GM21825 (cell line): ENCODE data around the gene THG1L.

ENCODE experiments used
- ATAC-seq: cut with Tn5 transposase; IDR thresholded peaks from one replicate; pipeline ENCODE4 v1.9.1; 2021; ENCODE audit warnings: mild to moderate bottlenecking, moderate library complexity; ENCODE audit not compliant: unreplicated experiment

THG1L gene

GRCh38 chr5:157750320-157750719 is 19.1 kb downstream of the THG1L start:
- no peak for ATAC-seq

DNA sequence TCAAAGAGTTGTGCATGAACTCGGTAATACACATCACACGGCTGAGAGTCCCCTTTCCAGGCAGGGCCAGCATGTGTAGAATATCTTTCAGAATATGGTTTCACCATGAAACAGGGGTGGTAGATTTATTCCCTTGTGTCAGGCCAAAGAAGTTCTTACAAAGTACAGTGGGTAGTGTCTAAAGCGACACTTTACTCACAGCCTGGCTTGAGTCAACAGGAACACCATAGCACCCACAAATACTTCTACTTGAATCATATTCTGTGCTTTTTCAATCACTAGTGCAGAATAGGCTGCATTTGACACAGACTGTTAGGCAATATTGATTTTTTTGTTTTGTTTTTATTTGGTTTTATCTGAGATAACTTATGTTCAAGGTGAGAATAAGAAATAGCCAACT is 24.9 kb downstream of the THG1L start:
- no peak for ATAC-seq

- no peak for ATAC-seq
Observed at GRCh38 chr5:157758706-157759105, 27.5 kb downstream of the THG1L start.

DNA sequence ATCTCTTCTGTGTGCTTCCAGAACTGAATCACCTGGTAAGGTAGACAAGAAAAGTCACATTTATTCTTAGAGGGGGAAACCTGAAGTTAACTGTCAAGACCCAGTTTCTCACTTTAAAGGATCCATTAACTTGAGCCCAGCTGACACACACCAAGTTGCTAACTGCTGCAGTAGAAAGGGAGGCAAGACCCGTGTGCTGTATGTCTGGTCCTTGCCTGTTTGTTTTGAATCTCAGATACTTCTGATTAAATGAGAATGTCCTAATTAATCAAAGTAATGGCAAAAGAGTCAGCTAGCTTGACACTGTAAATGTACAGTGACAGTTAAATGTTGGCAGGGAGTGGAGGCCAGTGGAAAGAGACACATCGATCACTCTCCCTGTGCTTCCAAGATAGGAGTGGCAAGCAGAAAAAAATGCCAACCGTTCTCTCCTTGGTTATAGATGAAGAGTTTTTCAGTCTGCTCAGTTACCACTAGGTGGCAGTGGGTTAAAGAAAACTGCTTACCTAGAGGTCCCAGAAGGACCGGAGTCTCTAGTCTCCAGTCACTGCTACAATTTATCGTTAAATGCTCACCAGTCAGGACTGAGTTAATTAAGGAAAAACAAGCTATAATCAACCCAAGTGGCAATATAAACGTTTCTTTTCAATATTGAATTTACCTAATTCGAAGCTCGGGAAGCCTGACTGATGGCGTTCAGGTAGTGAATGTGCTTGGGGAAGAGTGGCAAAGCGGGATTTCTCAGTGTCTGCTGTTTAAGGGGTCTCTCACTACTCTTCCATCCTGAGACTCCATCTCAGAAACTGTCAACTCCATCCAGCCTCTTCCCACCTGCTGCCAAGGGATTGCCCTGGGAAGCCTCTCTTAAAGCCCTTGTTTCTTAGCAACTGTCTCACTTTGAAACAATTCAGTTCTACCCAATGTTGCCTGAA is 30.7 kb downstream of the THG1L start:
- ATAC-seq: peak; percentile 67

DNA sequence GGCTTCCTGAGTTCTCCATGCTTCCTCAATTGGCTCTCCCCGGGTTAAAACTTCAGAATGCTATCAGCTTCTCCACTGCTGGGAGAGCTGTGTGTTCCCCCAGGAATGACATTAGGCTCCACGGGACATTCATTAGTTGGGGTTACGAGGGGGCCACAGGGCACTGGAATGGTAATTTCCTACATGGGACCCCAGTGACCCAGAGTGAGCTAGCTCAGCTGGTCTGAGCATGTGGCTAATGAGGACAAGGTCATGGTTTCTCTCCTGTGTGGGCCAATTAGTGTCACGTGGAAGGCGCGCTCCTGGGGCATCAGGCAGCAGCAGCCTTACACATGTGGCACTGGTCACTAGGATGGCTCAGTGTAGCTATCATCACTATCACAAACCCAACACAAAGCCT is 33.3 kb downstream of the THG1L start:
- ATAC-seq: no peak

- ATAC-seq: no peak
Observed at GRCh38 chr5:157766442-157766841, 35.2 kb downstream of the THG1L start.

GRCh38 chr5:157766902-157767301 is 35.7 kb downstream of the THG1L start:
- no peak for ATAC-seq

DNA sequence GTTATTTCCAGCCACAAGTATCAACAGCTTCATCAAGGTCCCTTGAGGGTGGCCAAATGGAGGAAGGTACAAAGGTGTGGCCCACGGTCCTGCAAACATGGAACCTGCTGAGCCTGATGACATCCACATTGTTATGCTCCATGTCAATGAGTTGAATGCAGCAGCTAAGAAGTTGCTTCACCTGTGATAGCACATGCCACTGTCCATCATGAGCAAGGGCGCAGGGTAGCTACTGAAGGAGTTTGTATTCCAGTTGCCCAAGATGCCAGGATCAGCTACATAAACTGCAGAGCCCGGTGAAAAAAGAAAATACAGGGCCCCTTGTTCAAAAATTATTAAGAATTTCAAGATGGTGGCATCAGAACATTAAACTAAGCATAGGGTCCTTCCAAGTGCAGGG is 36.5 kb downstream of the THG1L start:
- no peak for ATAC-seq

- no peak for ATAC-seq
Observed at GRCh38 chr5:157770665-157771064, 39.4 kb downstream of the THG1L start.

DNA sequence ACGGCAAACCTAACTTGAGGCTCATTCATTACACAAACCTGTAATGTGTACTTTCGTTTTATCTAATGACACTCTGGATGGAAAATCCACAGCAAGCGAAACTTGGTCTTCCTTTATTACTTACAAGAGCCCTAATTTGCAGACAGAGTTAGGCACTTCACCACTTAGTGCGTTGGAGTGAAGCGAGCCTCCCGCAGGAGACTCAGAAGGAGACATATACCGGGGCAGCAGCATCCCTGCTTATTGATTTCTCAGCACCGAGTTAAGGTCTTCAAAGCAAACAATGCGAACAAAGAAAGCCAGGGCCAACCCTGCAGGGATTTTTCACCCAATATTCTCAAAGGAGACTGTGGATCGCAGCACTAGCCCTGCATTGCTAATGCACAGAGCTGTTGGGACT is 40.9 kb downstream of the THG1L start:
- ATAC-seq: no peak

DNA sequence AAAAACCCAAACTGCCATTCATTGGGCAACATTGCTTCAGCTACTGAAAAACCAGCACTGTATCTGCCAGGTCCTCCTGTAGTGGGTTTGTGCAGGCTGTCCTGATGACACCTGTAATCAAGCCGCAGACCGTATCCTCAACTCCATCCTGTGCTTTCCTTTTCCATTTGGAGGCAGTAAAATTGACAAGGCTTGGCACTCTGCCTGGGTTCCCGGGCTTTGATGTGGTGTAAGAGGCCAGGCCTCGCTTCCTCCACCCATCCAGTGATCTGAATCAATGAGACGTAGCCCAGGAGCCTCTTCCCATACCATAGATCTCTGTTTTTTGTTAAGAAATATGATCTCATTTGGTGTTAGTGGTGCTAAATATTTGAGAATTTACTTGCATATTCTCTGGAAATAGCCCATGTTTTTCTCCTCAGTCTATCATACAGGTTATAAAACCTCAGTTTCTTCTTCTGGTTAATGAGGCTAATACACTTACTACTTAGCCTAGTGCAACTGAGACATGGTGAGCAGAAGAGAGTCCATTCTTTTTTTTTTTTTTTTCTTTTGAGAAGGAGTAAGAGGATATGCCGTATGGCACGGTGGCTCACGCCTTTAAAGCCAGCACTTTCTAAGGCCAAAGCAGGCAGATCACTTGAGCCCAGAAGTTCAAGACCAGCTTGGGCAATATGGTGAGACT is 47.0 kb downstream of the THG1L start:
- ATAC-seq: no peak

DNA sequence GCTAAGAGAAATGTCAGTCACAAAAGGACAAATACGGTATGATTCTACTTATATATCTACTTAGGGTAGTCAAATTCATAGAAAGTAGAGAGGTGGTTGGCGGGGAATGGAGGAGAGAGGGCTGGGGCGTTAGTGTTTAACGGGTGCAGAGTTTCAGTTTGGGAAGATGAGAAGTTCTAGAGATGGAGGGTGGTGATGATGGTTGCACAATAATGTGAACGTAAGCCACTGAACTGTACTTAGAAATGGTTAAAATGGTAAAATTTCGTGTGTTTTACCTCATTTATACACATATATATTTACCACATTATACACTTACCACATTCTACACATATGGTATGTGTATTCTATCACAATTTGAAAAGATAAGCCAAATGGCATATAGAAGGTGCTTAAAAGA is 48.0 kb downstream of the THG1L start:
- no peak for ATAC-seq

GRCh38 chr5:157785801-157786200 is 54.6 kb downstream of the THG1L start:
- ATAC-seq: no peak
